Ishikawa (cell line): Measurements from ENCODE around the gene BSCL2.

Experiments used
- CEBPB ChIP-seq: IDR thresholded peaks from 2 replicates; pipeline ENCODE4 v1.6.1; 2012
- CREB1 ChIP-seq: IDR thresholded peaks from 2 replicates; pipeline ENCODE4 v1.6.1; 2012; ENCODE audit warnings: low read depth
- EGR1 ChIP-seq: IDR thresholded peaks from 2 replicates; pipeline ENCODE4 v1.6.1; 2012
- EP300 ChIP-seq: IDR thresholded peaks from 2 replicates; pipeline ENCODE4 v1.6.1; 2012; ENCODE audit warnings: borderline replicate concordance
- FOXM1 ChIP-seq: IDR thresholded peaks from 2 replicates; pipeline ENCODE4 v1.6.1; 2012; ENCODE audit warnings: low read depth, borderline replicate concordance
- NFIC ChIP-seq: IDR thresholded peaks from 2 replicates; pipeline ENCODE4 v1.6.1; 2012
- RAD21 ChIP-seq: IDR thresholded peaks from 2 replicates; pipeline ENCODE4 v1.6.1; 2012; ENCODE audit warnings: low read depth
- REST ChIP-seq: IDR thresholded peaks from 2 replicates; pipeline ENCODE4 v1.6.1; 2012; ENCODE audit warnings: low read depth, mild to moderate bottlenecking
- TCF12 ChIP-seq: IDR thresholded peaks from 2 replicates; pipeline ENCODE4 v1.6.1; 2012; ENCODE audit warnings: low read depth
- YY1 ChIP-seq: IDR thresholded peaks from 2 replicates; pipeline ENCODE4 v1.6.1; 2012; ENCODE audit warnings: low read depth
- TF ChIP-seq, protein P1 (sequence below): IDR thresholded peaks from 2 replicates; pipeline ENCODE4 v1.6.1; 2012

DNA sequence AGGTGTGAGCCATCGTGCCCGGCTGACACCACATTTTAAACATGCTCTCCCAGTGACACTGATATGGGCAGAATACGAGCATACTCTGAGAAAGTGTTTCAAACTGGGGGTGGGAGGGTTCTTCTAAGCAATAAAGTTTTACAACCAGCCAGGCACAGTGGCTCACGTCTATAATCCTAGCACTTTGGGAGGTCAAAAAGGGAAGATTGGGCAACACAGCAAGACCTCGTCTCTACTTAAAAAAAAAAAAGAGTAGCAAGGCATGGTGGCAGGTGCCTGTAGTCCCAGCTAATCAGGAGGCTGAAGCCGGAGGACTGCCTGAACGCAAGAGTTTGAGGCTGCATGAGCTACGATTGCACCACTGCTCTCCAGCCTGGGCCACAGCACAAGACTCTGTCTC, 63.0 kb downstream of the BSCL2 start:
- TF ChIP-seq RAD21 (no peak), FOXM1 (no peak), EP300 (no peak), EGR1 (no peak), NFIC (no peak), CREB1 (no peak), REST (no peak), CEBPB (no peak), TCF12 (no peak), YY1 (no peak)
- TF ChIP-seq, protein P1, sequence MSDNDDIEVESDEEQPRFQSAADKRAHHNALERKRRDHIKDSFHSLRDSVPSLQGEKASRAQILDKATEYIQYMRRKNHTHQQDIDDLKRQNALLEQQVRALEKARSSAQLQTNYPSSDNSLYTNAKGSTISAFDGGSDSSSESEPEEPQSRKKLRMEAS: no peak
